GM12872 (cell line): ENCODE data around the gene C1R.

Experiments
- TF ChIP-seq, protein P1 (sequence below): IDR thresholded peaks from 3 replicates; pipeline ENCODE4 v1.5.1; 2011; ENCODE audit warnings: low read depth, mild to moderate bottlenecking, low read length, moderate library complexity; ENCODE audit not compliant: insufficient read depth

Gene C1R

DNA sequence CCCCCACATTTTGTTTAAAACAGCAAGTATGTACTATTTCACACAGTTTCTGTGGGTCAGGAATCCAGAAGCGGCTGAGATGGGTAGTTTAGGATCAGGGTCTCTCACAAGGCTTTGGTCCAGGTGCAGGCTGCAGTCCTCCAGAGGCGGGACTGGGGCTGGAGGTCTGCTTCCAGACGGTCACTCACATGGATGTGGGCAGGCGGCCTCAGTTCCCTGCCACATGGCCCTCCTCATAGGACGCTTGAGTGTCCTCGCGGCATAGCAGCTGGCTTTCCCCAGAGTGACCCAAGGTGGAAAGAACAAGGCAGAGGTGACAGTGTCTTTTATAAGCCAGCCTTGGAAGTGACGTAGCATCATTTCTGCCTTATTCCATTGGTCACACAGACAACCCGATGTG is 24.7 kb upstream of the C1R start:
- TF ChIP-seq, protein P1, sequence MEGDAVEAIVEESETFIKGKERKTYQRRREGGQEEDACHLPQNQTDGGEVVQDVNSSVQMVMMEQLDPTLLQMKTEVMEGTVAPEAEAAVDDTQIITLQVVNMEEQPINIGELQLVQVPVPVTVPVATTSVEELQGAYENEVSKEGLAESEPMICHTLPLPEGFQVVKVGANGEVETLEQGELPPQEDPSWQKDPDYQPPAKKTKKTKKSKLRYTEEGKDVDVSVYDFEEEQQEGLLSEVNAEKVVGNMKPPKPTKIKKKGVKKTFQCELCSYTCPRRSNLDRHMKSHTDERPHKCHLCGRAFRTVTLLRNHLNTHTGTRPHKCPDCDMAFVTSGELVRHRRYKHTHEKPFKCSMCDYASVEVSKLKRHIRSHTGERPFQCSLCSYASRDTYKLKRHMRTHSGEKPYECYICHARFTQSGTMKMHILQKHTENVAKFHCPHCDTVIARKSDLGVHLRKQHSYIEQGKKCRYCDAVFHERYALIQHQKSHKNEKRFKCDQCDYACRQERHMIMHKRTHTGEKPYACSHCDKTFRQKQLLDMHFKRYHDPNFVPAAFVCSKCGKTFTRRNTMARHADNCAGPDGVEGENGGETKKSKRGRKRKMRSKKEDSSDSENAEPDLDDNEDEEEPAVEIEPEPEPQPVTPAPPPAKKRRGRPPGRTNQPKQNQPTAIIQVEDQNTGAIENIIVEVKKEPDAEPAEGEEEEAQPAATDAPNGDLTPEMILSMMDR = no peak

DNA sequence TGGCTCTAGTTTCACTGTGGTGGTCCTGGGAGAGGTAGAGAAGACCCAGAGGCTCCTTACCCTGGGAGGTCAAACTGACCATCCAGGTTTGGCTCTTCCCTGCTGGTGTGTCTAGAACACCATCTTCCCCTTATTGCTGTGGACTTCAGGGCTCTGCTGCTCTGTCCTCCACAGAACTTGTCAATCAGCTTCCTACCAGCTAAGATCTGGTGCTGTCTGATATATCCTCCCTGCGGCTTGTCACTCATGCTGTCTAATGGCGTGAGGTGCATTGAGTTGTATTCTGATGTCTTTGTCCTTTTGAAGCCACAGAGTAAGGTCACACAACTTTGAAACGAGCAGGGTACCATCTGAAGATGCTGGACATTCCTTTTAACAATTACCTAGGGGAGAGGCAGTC is 24.0 kb upstream of the C1R start:
- TF ChIP-seq, protein P1 = no peak

DNA sequence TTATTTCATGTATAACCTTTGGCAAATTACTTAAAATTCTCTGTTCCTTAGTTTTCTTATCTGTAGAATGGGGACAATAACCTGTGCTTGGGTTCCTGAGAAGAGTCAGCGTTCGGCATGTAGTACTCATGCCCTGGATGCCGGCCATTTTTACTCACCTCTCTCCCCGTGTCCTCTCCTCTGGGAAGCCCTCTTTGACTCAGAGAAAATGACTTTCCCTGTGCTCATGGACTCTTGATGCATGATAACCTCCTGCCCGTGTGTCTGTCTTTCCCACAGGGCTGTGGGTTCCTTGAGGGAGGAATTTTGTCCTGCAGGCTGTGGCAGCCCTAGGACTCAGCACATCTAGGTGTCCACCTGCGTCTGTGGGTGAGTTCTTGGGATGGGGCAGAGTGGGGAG is 22.6 kb upstream of the C1R start:
- TF ChIP-seq, protein P1 = no peak

DNA sequence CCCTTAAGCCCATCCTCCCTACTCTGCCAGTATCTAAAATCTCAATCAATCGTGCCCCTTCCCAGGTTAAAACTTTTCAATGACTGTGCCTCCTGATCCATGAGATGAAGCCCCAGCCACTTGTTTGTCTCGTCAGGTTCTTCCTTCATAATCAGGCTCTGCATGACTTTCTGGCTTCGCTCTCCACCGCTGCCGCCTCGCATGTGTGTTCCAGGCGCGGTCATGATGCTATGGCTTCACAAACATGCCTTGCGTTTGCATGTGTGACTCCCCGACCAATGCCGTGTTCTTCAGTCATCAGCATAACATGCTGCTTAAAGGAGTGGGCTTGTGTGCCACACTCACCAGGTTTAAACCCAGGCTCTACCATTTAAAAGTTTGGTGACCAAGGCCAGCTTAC is 21.8 kb upstream of the C1R start:
- TF ChIP-seq, protein P1 = no peak

DNA sequence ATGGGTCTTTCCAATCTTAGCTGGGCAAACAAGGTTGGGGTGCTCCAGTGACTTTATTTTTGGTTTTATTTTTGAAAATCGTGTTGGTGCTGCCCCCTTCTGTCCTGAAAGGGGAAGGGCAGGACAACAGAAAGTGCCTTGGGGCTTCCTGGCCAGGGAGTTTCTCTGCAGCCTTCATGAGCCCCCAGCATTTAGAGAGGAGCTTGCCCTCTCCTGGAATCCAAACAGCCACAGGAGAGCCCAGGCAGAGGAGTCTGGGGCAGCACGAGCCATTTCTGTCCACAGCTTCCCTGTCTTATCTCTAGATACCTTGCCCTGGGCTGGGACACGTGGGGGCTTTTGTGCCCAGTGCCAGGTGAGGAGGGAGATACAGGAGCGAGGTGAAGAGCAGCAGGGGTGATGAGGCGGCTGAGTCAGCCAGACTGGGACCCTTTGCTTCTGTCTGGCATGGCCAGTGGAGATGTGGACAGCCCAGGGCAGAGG is 21.2 kb upstream of the C1R start:
- TF ChIP-seq, protein P1 = peak; percentile 80

DNA sequence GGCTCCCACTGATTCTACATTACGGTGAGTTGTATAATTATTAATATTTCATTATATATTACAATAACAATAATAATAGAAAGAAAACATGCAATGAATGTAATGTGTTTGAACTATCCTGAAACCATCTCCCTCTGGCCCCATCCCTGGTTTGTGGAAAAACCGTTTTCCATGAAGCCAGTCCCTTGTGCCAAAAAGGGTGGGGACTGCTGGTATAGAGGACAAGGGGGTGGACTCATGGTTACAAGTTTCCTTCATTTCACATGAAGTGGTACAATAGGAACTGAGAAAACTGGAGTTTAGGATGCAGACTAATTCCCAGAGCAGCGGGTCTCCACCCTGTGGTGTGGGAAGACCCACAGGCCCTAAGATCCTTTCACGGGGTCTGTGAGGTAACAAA is 19.8 kb upstream of the C1R start:
- TF ChIP-seq, protein P1 = no peak

DNA sequence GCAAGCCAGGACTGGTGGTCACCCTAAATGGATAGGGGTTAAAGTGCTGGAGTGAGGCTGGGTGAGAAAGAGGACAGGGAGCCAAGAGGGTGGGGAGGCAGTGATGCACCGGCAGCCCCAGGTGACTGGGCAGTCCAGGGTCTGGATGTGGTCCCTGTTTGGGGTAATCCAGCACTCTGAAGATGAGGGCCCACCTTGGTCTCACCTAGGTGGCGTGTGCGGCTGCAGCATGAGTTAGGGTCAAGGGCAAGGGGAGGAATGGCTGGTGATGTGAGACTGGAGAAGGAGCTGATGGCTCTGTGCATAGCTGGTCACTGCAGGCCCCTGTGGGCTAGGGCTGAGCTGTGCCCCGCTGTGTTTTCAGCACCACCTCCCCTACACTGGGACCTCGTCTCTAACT is 18.4 kb upstream of the C1R start:
- TF ChIP-seq, protein P1 = no peak

DNA sequence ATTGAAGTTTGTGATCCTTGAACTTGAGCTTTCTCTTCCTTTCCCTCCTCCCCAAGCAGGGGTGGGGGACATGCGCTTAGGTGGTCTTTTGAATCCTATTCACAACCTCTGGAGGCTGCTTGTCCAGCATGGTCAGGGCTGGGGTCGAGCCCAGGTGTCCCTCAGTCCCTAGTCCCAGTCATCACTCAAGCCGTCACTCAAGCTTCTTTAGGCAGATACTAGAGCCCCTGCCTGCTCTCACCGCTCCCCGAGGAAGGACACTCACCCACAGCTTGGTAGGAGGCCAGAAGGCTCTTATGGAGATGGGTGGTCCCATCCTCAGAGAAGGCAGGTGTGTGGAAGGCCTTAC is 17.3 kb upstream of the C1R start:
- TF ChIP-seq, protein P1 = no peak
